Vein endothelial cell (primary cell): ENCODE data around the gene CCDC102B. TPM values are rescaled to one million over a fixed set of nuclear protein-coding genes. Genes with fewer than 3 reads are reported as not detected.

Source experiments
- small RNA-seq: library from RNA; depleted of rRNA; stranded (forward); fragments of <200 nt; gene quantifications from one replicate; pipeline ENCODE3, GENCODE V24; 2012
- total RNA-seq: library from RNA; depleted of rRNA; stranded (reverse); fragments of >200 nt; gene quantifications from 2 replicates; pipeline ENCODE4 v1.2.3, GENCODE V29; 2012

Gene CCDC102B
- total RNA-seq = 3.6 and 5.6 TPM in 2 replicates

DNA sequence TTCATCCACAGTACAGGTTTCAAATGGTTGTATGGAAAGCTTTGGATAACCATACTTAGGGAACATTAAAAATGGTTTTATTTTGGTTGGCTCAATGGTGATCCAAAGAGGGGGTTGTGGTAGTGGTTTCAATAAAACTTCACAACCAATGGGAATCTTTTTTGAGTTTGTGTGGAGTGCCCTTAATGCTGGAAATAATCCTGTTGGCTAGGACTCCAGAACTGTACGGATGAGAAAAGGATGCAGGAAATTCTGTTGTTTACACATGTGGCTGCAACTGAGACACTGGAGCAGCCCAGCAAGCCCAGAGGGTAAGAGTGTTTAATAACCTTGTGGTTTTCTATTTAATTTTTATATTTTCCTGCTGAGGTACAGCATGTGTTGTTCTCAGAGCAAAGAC is at the start of gene CCDC102B:
Gene CCDC102B, plus strand, starts transcription at position 210 of the 400 bp plus-strand sequence. CDS start 38,684 bp downstream, outside the sequence.

Small RNA genes lying within 50 kb of the gene (small RNA-seq; reads per million reads assigned to genes)
- gene RNU6-39P = 0.61 reads per million, percentile 39 among the genes with 10 or more reads in this experiment

Other genes starting within 250 kb of the CCDC102B start
- gene TMX3, start 83.0 kb upstream of the CCDC102B start, total RNA-seq = 70.9 and 83.4 TPM in 2 replicates